CD14-positive monocyte (primary cell): Measurements from ENCODE around the gene FXR2. TPM values are rescaled to one million over a fixed set of nuclear protein-coding genes. Genes with fewer than 3 reads are reported as not detected.

Source experiments
- DNase-seq, 3 donors: peaks; one replicate each; pipeline ENCODE4 v3.0.0-alpha.2; 2011 to 2022
- H2AFZ ChIP-seq: 2 replicates; pipeline ENCODE4 v1.6.0; 2012; ENCODE audit warnings: mild to moderate bottlenecking, low read depth, low read length, inconsistent platforms; ENCODE audit not compliant: insufficient read depth, poor library complexity, severe bottlenecking
- H3K27ac ChIP-seq, 2 donors: 1 replicate in 1 of 2; 2 replicates in 1 of 2; pipeline ENCODE4 v1.5.1; 2012 to 2013; ENCODE audit warnings: low read length in 2 of 2, control low read depth in 1 of 2, inconsistent platforms in 1 of 2, low read depth in 1 of 2, mild to moderate bottlenecking in 1 of 2
- H3K27me3 ChIP-seq, 2 donors: one replicate each; pipeline versions ENCODE4 v1.6.0 to v1.6.1; 2011 to 2013; ENCODE audit warnings: low read length in 2 of 2; ENCODE audit not compliant: control insufficient read depth in 2 of 2, insufficient read depth in 2 of 2
- H3K36me3 ChIP-seq, 2 donors: replicated peaks in 1 of 2; 1 replicate in 1 of 2; 2 replicates in 1 of 2; pipeline versions ENCODE4 v1.5.1 to v1.6.1; 2012 to 2013; ENCODE audit warnings: low read length in 2 of 2, control low read depth in 1 of 2, inconsistent platforms in 1 of 2, mild to moderate bottlenecking in 1 of 2; ENCODE audit not compliant: insufficient read depth in 2 of 2, control insufficient read depth in 1 of 2
- H3K4me1 ChIP-seq, 2 donors: 1 replicate in 1 of 2; 2 replicates in 1 of 2; pipeline versions ENCODE4 v1.5.1 to v1.6.1; 2012 to 2013; ENCODE audit warnings: low read length in 2 of 2, control low read depth in 1 of 2, inconsistent platforms in 1 of 2, mild to moderate bottlenecking in 1 of 2, moderate library complexity in 1 of 2; ENCODE audit not compliant: insufficient read depth in 2 of 2, control insufficient read depth in 1 of 2
- H3K4me2 ChIP-seq: replicated peaks from 2 replicates; pipeline ENCODE3; 2012; ENCODE audit warnings: low read length, moderate library complexity, mild to moderate bottlenecking; ENCODE audit not compliant: poor library complexity, severe bottlenecking; ENCODE audit errors: extremely low read depth
- H3K4me3 ChIP-seq, 3 experiments: fragments of 200-600 bp in 1 of 3; sonication (generic) in 1 of 3; replicated peaks in 1 of 3; 1 replicate in 2 of 3; 2 replicates in 1 of 3; pipeline ENCODE4 v1.5.1; 2011 to 2013; ENCODE audit warnings: low read length in 3 of 3, mild to moderate bottlenecking in 3 of 3, control low read depth in 2 of 3, low read depth in 2 of 3, inconsistent platforms in 1 of 3, moderate library complexity in 1 of 3
- H3K79me2 ChIP-seq: 2 replicates; pipeline ENCODE4 v1.6.0; 2012; ENCODE audit warnings: mild to moderate bottlenecking, control low read depth, inconsistent platforms, low read length, moderate library complexity; ENCODE audit not compliant: insufficient read depth
- H3K9ac ChIP-seq: 2 replicates; pipeline ENCODE4 v1.6.0; 2017; ENCODE audit warnings: low read length, mild to moderate bottlenecking; ENCODE audit not compliant: insufficient read depth, poor library complexity, severe bottlenecking
- H3K9me3 ChIP-seq, 2 donors: replicated peaks in 1 of 2; 1 replicate in 1 of 2; 2 replicates in 1 of 2; pipeline versions ENCODE4 v1.5.1 to v1.6.1; 2012 to 2013; ENCODE audit warnings: low read length in 2 of 2, control low read depth in 1 of 2; ENCODE audit not compliant: control insufficient read depth in 1 of 2, insufficient read depth in 1 of 2
- H4K20me1 ChIP-seq: 2 replicates; pipeline ENCODE4 v1.6.0; 2012; ENCODE audit warnings: mild to moderate bottlenecking, low read length, control low read depth, moderate library complexity; ENCODE audit not compliant: insufficient read depth
- H3K27ac Mint-ChIP-seq, 7 donors: one replicate each; pipeline ENCODE4 v1.8.0; 2020; ENCODE audit warnings: mild to moderate bottlenecking in 7 of 7, mixed read lengths in 7 of 7, moderate library complexity in 6 of 7, inconsistent platforms in 2 of 7
- H3K27me3 Mint-ChIP-seq, 3 donors: one replicate each; pipeline ENCODE4 v1.8.0; 2021 to 2022; ENCODE audit warnings: low read depth in 3 of 3, mild to moderate bottlenecking in 3 of 3, mixed read lengths in 3 of 3, moderate library complexity in 3 of 3, inconsistent platforms in 1 of 3
- H3K36me3 Mint-ChIP-seq, 2 donors: one replicate each; pipeline ENCODE4 v1.8.0; 2020; ENCODE audit warnings: mixed read lengths in 2 of 2, inconsistent platforms in 1 of 2, mild to moderate bottlenecking in 1 of 2
- H3K4me1 Mint-ChIP-seq: one replicate; pipeline ENCODE4 v1.8.0; 2020; ENCODE audit warnings: mild to moderate bottlenecking, mixed read lengths
- H3K4me3 Mint-ChIP-seq, 2 donors: one replicate each; pipeline ENCODE4 v1.8.0; 2020; ENCODE audit warnings: mild to moderate bottlenecking in 2 of 2, mixed read lengths in 2 of 2, moderate library complexity in 1 of 2
- H3K9me3 Mint-ChIP-seq, 7 donors: one replicate each; pipeline ENCODE4 v1.8.0; 2020 to 2022; ENCODE audit warnings: mixed read lengths in 7 of 7, mild to moderate bottlenecking in 6 of 7, moderate library complexity in 6 of 7, inconsistent platforms in 2 of 7
- CTCF ChIP-seq: fragments of 200-600 bp; IDR thresholded peaks from one replicate; pipeline ENCODE4 v1.8.0; 2022; ENCODE audit warnings: antibody characterized with exemption, mild to moderate bottlenecking
- WGBS: methylation state at CpG from one replicate; pipeline ENCODE4 v1.1.5; 2013; ENCODE audit warnings: missing lambda C conversion rate; ENCODE audit not compliant: insufficient coverage; 5-methylcytosine and 5-hydroxymethylcytosine counted together
- intact Hi-C, 2 donors: fragments of 100-400 bp; cut with micrococcal nuclease; formaldehyde crosslinking; loops; one replicate each; pipeline versions ENCODE4 v1.15.0 to v1.15.1; 2023
- polyA plus RNA-seq, 3 donors: library from polyadenylated mRNA; depleted of rRNA in 1 of 3; unstranded in 2 of 3; stranded (reverse) in 1 of 3; fragments of 300-500 nt in 2 of 3; fragments of >200 nt in 1 of 3; fragmentation: Illumina TruSeq in 2 of 3; gene quantifications; 1 replicate in 2 of 3; 2 replicates in 1 of 3; pipeline ENCODE4 v1.2.3, GENCODE V29; 2012 to 2021

The FXR2 gene
- polyA plus RNA-seq, 3 donors: 6.2 to 23.0 (median 9.2) TPM

GRCh38 chr17:7555320-7555948 is 59.3 kb downstream of the FXR2 start:
- no peak overlapping the region for H3K4me3 ChIP-seq
- TF ChIP-seq CTCF: no peak
- Mint-ChIP-seq H3K4me1 (peaks cover 83% of the 10 kb centered on the region), H3K36me3 (peaks cover 39 to 46% of the 10 kb centered on the region in 2 donors), H3K4me3 (no peak overlapping the region), H3K27ac (peak overlapping the region in 5 of 7 donors; percentile 21 to 69 (median 57)), H3K27me3 (peaks cover 0 to 8% (median 7%) of the 10 kb centered on the region in 3 donors), H3K9me3 (peaks cover 0 to 3% (median 0%) of the 10 kb centered on the region in 7 donors)
- H3K4me1 ChIP-seq: peaks cover 83 to 88% of the 10 kb centered on the region in 2 donors
- no peak overlapping the region for H3K4me2 ChIP-seq
- H3K36me3 ChIP-seq: peaks cover 4% of the 10 kb centered on the region in 2 donors
- no peak overlapping the region for H3K27ac ChIP-seq
- no peak overlapping the region for H2AFZ ChIP-seq
- H4K20me1 ChIP-seq: peaks cover 6% of the 10 kb centered on the region
- H3K27me3 ChIP-seq: no peaks in the 10 kb centered on the region
- no peaks in the 10 kb centered on the region for H3K9me3 ChIP-seq
- intact Hi-C loops: no loop called here
- 53% methylated on average over 10 of the region's 10 CpGs for WGBS
- H3K9ac ChIP-seq: no peak overlapping the region
- peaks cover 48% of the 10 kb centered on the region for H3K79me2 ChIP-seq
- DNase-seq: no peak

- Histone ChIP-seq H3K79me2 (peaks cover 45% of the 10 kb centered on the region), H3K9ac (peak overlapping the region; percentile 54), H3K4me1 (peaks cover 88 to 91% of the 10 kb centered on the region in 2 donors), H3K4me3 (peak overlapping the region in 1 of 3 experiments; percentile 62), H3K27me3 (no peaks in the 10 kb centered on the region), H3K27ac (peak overlapping the region; percentile 74 to 90), H3K36me3 (no peaks in the 10 kb centered on the region), H2AFZ (no peak overlapping the region), H4K20me1 (no peaks in the 10 kb centered on the region), H3K9me3 (no peaks in the 10 kb centered on the region), H3K4me2 (peak overlapping the region; percentile 60)
- Mint-ChIP-seq H3K36me3 (peaks cover 35 to 40% of the 10 kb centered on the region in 2 donors), H3K4me3 (peak overlapping the region in 1 of 2 donors; percentile 42), H3K4me1 (peaks cover 81% of the 10 kb centered on the region), H3K9me3 (no peaks in the 10 kb centered on the region), H3K27me3 (peaks cover 0 to 5% (median 5%) of the 10 kb centered on the region in 3 donors), H3K27ac (peak overlapping the region; percentile 83 to 96 (median 94))
- TF ChIP-seq CTCF: no peak
- intact Hi-C loops: no loop called here
- WGBS: no CpG with 5 or more reads among the region's 1 CpG
- no peak for DNase-seq
These were observed 61.3 kb downstream of the FXR2 start for GRCh38 chr17:7553356-7553755.
